C4-2B (cell line): ENCODE measurements around the gene PLXNA4.

Source experiments
- CTCF ChIP-seq: fragments of 450-650 bp; conservative IDR thresholded peaks from 2 replicates; pipeline ENCODE4 v1.5.1; 2017; ENCODE audit warnings: mild to moderate bottlenecking
- ZFX ChIP-seq: fragments of 450-650 bp; IDR thresholded peaks from 2 replicates; pipeline ENCODE4 v1.6.1; 2017

- TF ChIP-seq CTCF (no peak), ZFX (no peak)
These were observed 180.9 kb downstream of the PLXNA4 start for GRCh38 chr7:132395361-132395760.
